ENCODE measurements around the gene ARHGEF5. TPM values are rescaled to one million over a fixed set of nuclear protein-coding genes. Genes with fewer than 3 reads are reported as not detected.

ARHGEF5 gene
- total and polyA plus RNA-seq, 2 experiments from 2014 or later = 23.1 to 24.2 TPM

DNA sequence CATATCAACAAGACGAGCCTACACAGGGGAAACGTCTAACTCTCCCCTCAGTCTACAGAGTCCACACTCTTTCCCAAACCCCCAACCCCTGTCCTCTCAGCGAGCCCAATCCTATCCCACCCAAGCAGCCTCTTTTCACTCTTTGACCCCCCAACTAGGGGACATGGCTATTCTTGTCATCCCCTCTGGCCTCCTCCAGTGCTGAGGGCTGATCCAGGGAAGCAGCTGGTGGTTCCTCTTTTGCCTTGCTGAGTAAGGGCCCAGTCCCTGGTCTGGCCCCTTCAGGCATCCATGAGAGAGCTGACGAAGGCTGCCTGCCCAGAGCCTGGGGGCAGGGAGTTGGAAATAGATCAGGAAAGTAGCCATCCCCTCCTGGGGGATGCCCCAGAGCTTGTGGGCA, 41.9 kb downstream of the ARHGEF5 start:
- WGBS (ENCODE audit: low lambda C conversion rate, missing lambda C conversion rate) = 88% methylated on average over 4 of the region's 4 CpGs
- Histone ChIP-seq H3K79me2 (no peaks in the 10 kb centered on the region), H3K4me2 (no peak overlapping the region), H4K20me1 (ENCODE audit: insufficient read depth, poor library complexity, severe bottlenecking) (no peaks in the 10 kb centered on the region), H3K27me3 (no peaks in the 10 kb centered on the region), H2AFZ (no peak overlapping the region), H3K4me1 (ENCODE audit: insufficient read depth) (no peaks in the 10 kb centered on the region), H3K9me3 (ENCODE audit: low read depth) (no peaks in the 10 kb centered on the region), H3K27ac (no peak overlapping the region), H3K9me2 (replicated peaks; ENCODE audit: insufficient read depth) (no peaks in the 10 kb centered on the region), H3K36me3 (replicated peaks; ENCODE audit: insufficient read depth, low read depth) (no peaks in the 10 kb centered on the region), H3K4me3 (no peak overlapping the region)
- DNase-seq (ENCODE audit: low spot score) = no peak
- TF ChIP-seq, protein P1, sequence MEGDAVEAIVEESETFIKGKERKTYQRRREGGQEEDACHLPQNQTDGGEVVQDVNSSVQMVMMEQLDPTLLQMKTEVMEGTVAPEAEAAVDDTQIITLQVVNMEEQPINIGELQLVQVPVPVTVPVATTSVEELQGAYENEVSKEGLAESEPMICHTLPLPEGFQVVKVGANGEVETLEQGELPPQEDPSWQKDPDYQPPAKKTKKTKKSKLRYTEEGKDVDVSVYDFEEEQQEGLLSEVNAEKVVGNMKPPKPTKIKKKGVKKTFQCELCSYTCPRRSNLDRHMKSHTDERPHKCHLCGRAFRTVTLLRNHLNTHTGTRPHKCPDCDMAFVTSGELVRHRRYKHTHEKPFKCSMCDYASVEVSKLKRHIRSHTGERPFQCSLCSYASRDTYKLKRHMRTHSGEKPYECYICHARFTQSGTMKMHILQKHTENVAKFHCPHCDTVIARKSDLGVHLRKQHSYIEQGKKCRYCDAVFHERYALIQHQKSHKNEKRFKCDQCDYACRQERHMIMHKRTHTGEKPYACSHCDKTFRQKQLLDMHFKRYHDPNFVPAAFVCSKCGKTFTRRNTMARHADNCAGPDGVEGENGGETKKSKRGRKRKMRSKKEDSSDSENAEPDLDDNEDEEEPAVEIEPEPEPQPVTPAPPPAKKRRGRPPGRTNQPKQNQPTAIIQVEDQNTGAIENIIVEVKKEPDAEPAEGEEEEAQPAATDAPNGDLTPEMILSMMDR (IDR thresholded peaks at IDR 0.05; ENCODE audit: poor library complexity) = no peak
- no peak for TF ChIP-seq EZH2phosphoT487 (IDR thresholded peaks at IDR 0.05; ENCODE audit: low read depth, severe bottlenecking, unreplicated experiment)
- no peak for TF ChIP-seq EZH2 (IDR thresholded peaks at IDR 0.05; ENCODE audit: borderline replicate concordance)

DNA sequence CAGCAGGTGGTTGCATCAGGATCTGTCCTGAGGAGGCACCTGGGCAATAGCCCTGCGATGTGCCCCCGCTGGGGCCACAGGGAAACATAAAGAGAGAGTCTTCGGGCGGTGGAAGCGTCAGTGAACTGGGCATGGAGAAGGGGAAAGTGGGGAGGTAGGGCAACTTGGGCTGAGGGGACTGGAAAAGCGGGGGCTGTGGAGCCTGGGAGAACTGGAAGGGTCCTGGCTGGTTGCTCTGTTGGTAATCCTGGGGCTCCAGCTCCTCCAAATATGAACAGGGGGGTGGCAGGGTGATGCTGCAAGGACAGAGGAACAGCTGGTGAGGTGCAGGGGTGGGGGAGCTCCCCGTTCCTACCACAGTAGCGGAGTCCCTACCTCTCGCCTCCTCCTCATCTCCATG, 43.1 kb downstream of the ARHGEF5 start:
- no peaks in the 10 kb centered on the region for H4K20me1 ChIP-seq (ENCODE audit: insufficient read depth, poor library complexity, severe bottlenecking)
- H3K9me2 ChIP-seq (replicated peaks; ENCODE audit: insufficient read depth) = no peaks in the 10 kb centered on the region
- 83% methylated on average over 9 of the region's 9 CpGs for WGBS (ENCODE audit: low lambda C conversion rate, missing lambda C conversion rate)
- H3K4me1 ChIP-seq (ENCODE audit: insufficient read depth) = no peaks in the 10 kb centered on the region
- no peaks in the 10 kb centered on the region for H3K36me3 ChIP-seq (replicated peaks; ENCODE audit: insufficient read depth, low read depth)
- H3K27me3 ChIP-seq = no peaks in the 10 kb centered on the region
- DNase-seq (ENCODE audit: low spot score) = no peak
- no peak overlapping the region for H3K4me3 ChIP-seq
- no peak overlapping the region for H3K27ac ChIP-seq
- H3K4me2 ChIP-seq = no peak overlapping the region
- no peaks in the 10 kb centered on the region for H3K79me2 ChIP-seq
- H2AFZ ChIP-seq = no peak overlapping the region
- TF ChIP-seq EZH2phosphoT487 (IDR thresholded peaks at IDR 0.05; ENCODE audit: low read depth, severe bottlenecking, unreplicated experiment) = no peak
- TF ChIP-seq EZH2 (IDR thresholded peaks at IDR 0.05; ENCODE audit: borderline replicate concordance) = no peak
- TF ChIP-seq, protein P1 (IDR thresholded peaks at IDR 0.05; ENCODE audit: poor library complexity) = no peak
- H3K9me3 ChIP-seq (ENCODE audit: low read depth) = no peaks in the 10 kb centered on the region

DNA sequence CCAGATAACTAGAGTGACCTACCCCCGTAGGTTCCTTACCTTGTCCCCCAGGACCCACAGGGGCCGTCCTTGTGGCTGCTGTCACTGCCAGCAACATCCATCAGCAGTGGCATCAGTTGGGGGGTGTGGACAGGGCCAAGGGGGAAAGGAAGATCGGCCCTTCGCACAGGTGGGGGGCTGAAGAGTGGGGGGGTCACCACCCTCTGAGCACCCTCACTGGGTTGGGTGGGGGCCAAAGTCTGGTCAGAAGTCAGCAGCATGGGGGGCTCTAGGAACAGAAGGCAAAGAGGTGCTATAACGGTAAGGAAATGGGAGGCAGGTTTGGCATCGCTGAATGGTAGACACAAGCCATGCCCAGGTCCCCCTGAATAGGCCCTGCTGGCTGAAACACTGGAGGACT, 43.7 kb downstream of the ARHGEF5 start:
- TF ChIP-seq EZH2phosphoT487 (IDR thresholded peaks at IDR 0.05; ENCODE audit: low read depth, severe bottlenecking, unreplicated experiment) (no peak), EZH2 (IDR thresholded peaks at IDR 0.05; ENCODE audit: borderline replicate concordance) (no peak)
- TF ChIP-seq, protein P1 (IDR thresholded peaks at IDR 0.05; ENCODE audit: poor library complexity) = no peak
- no peaks in the 10 kb centered on the region for H3K36me3 ChIP-seq (replicated peaks; ENCODE audit: insufficient read depth, low read depth)
- H4K20me1 ChIP-seq (ENCODE audit: insufficient read depth, poor library complexity, severe bottlenecking) = no peaks in the 10 kb centered on the region
- no peak overlapping the region for H3K4me3 ChIP-seq
- no peaks in the 10 kb centered on the region for H3K9me3 ChIP-seq (ENCODE audit: low read depth)
- H3K9me2 ChIP-seq (replicated peaks; ENCODE audit: insufficient read depth) = no peaks in the 10 kb centered on the region
- no peak overlapping the region for H2AFZ ChIP-seq
- H3K27me3 ChIP-seq = no peaks in the 10 kb centered on the region
- 88% methylated on average over 5 of the region's 6 CpGs for WGBS (ENCODE audit: low lambda C conversion rate, missing lambda C conversion rate)
- H3K4me2 ChIP-seq = no peak overlapping the region
- no peak overlapping the region for H3K27ac ChIP-seq
- no peak for DNase-seq (ENCODE audit: low spot score)
- H3K79me2 ChIP-seq = no peaks in the 10 kb centered on the region
- no peaks in the 10 kb centered on the region for H3K4me1 ChIP-seq (ENCODE audit: insufficient read depth)

DNA sequence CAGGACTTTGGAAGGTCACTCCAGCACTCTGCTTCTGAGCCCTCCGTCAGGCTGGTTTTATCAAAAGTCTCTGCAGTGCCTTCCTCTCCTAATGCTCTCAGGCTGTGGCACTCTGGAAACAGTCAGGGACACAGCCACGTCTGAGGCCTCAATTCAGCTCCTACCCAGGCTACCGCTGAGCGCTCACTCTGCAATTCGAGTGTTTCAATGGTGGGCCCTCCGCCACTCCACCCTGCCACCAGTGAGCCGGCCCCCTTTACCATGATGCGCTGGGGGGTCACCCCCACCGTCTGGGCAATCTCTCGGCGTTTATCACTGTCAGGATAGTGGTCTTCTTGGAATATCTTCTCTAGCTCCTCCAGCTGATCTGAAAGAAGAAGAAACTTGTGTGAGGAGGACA, 44.7 kb downstream of the ARHGEF5 start:
- H3K4me3 ChIP-seq = no peak overlapping the region
- TF ChIP-seq EZH2 (IDR thresholded peaks at IDR 0.05; ENCODE audit: borderline replicate concordance) (no peak), EZH2phosphoT487 (IDR thresholded peaks at IDR 0.05; ENCODE audit: low read depth, severe bottlenecking, unreplicated experiment) (no peak)
- TF ChIP-seq, protein P1 (IDR thresholded peaks at IDR 0.05; ENCODE audit: poor library complexity) = no peak
- H3K27ac ChIP-seq = no peak overlapping the region
- no peaks in the 10 kb centered on the region for H3K27me3 ChIP-seq
- H3K4me2 ChIP-seq = no peak overlapping the region
- no peaks in the 10 kb centered on the region for H3K36me3 ChIP-seq (replicated peaks; ENCODE audit: insufficient read depth, low read depth)
- H3K79me2 ChIP-seq = no peaks in the 10 kb centered on the region
- no peak overlapping the region for H2AFZ ChIP-seq
- no peaks in the 10 kb centered on the region for H3K4me1 ChIP-seq (ENCODE audit: insufficient read depth)
- H3K9me2 ChIP-seq (replicated peaks; ENCODE audit: insufficient read depth) = no peaks in the 10 kb centered on the region
- no peaks in the 10 kb centered on the region for H4K20me1 ChIP-seq (ENCODE audit: insufficient read depth, poor library complexity, severe bottlenecking)
- DNase-seq (ENCODE audit: low spot score) = no peak
- 85% methylated on average over 11 of the region's 11 CpGs for WGBS (ENCODE audit: low lambda C conversion rate, missing lambda C conversion rate)
- H3K9me3 ChIP-seq (ENCODE audit: low read depth) = no peaks in the 10 kb centered on the region
